Type B pancreatic cell (in vitro differentiated cells): Measurements from ENCODE around the gene PDE8A. TPM values are rescaled to one million over a fixed set of nuclear protein-coding genes. Genes with fewer than 3 reads are reported as not detected.

Experiments
- DNase-seq: peaks from one replicate; pipeline ENCODE4 v3.0.0; 2021; ENCODE audit warnings: mixed read lengths; ENCODE audit not compliant: unreplicated experiment; ENCODE audit errors: extremely low spot score
- H3K27ac Mint-ChIP-seq: 2 replicates; pipeline ENCODE4 v1.8.0; 2021; ENCODE audit warnings: mild to moderate bottlenecking, mixed read lengths
- H3K27me3 Mint-ChIP-seq: 2 replicates; pipeline ENCODE4 v1.8.0; 2021; ENCODE audit warnings: mixed read lengths
- H3K36me3 Mint-ChIP-seq: 2 replicates; pipeline ENCODE4 v1.8.0; 2021; ENCODE audit warnings: mixed read lengths
- H3K4me1 Mint-ChIP-seq: one replicate; pipeline ENCODE4 v1.8.0; 2021; ENCODE audit warnings: mixed read lengths; ENCODE audit not compliant: unreplicated experiment
- H3K4me3 Mint-ChIP-seq: 2 replicates; pipeline ENCODE4 v1.8.0; 2021; ENCODE audit warnings: mild to moderate bottlenecking, mixed read lengths
- H3K9me3 Mint-ChIP-seq: 2 replicates; pipeline ENCODE4 v1.8.0; 2021; ENCODE audit warnings: mixed read lengths
- total RNA-seq: library from RNA; stranded (reverse); gene quantifications from 2 replicates; pipeline ENCODE4 v1.2.1, GENCODE V29; 2021; ENCODE audit warnings: low replicate concordance
- TF ChIP-seq, protein P1 (sequence below): fragments of 200-600 bp; sonication (generic); conservative IDR thresholded peaks from 2 replicates; pipeline ENCODE4 v1.5.0; 2021; ENCODE audit warnings: antibody characterized with exemption, mild to moderate bottlenecking

Gene PDE8A
- total RNA-seq, 1 donor from 2014 or later = 22.8 TPM

DNA sequence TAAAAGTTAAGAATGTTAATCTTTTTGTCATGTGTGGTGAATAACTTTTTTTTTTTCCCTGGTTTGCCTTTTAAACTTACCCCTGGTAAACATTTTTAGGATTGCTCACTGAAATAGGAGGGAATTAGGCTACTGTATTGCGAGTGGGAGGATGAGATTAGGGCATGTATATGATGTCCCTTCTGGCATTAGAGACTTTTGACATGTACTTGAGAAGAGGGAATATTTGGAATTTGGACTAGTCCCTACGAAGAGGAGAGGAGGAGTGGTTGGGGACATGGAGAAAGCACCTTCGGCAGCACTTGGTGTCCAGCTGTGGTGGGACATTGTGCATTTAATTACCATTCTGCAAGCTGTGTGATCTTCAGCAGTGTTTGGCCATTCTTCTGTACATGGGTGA lies 25.0 kb downstream of the PDE8A start:
- H3K27me3 Mint-ChIP-seq = no peaks in the 10 kb centered on the region
- DNase-seq = no peak

DNA sequence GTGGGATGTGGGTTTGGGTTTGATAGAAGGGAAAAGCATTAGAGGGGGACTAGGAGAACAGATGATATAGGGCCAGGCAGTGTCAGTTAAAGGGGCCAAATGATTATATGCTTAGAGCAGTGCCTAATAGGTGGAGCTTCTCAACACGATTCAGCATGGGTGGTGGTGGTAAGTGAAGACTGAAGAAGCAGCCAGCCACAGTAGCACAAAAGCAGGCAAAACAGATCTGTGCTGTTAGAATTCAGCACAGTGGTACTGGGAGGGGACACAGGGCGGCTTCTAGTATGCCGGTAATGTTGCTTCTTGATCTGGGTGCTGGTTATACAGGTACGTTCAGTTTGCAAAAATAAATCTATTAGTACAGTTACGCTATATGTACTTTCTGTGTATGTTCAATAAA lies 25.5 kb downstream of the PDE8A start:
- TF ChIP-seq, protein P1, sequence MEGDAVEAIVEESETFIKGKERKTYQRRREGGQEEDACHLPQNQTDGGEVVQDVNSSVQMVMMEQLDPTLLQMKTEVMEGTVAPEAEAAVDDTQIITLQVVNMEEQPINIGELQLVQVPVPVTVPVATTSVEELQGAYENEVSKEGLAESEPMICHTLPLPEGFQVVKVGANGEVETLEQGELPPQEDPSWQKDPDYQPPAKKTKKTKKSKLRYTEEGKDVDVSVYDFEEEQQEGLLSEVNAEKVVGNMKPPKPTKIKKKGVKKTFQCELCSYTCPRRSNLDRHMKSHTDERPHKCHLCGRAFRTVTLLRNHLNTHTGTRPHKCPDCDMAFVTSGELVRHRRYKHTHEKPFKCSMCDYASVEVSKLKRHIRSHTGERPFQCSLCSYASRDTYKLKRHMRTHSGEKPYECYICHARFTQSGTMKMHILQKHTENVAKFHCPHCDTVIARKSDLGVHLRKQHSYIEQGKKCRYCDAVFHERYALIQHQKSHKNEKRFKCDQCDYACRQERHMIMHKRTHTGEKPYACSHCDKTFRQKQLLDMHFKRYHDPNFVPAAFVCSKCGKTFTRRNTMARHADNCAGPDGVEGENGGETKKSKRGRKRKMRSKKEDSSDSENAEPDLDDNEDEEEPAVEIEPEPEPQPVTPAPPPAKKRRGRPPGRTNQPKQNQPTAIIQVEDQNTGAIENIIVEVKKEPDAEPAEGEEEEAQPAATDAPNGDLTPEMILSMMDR = no peak
- H3K9me3 Mint-ChIP-seq = peaks cover 4% of the 10 kb centered on the region

More for the DNA sequence above, 25.0 kb downstream of the PDE8A start:
- Mint-ChIP-seq H3K27ac (peak overlapping the region; percentile 85), H3K9me3 (peaks cover 4% of the 10 kb centered on the region), H3K4me3 (peak overlapping the region; percentile 66), H3K36me3 (peaks cover 4% of the 10 kb centered on the region), H3K4me1 (peaks cover 39% of the 10 kb centered on the region)
- TF ChIP-seq, protein P1 = no peak

DNA sequence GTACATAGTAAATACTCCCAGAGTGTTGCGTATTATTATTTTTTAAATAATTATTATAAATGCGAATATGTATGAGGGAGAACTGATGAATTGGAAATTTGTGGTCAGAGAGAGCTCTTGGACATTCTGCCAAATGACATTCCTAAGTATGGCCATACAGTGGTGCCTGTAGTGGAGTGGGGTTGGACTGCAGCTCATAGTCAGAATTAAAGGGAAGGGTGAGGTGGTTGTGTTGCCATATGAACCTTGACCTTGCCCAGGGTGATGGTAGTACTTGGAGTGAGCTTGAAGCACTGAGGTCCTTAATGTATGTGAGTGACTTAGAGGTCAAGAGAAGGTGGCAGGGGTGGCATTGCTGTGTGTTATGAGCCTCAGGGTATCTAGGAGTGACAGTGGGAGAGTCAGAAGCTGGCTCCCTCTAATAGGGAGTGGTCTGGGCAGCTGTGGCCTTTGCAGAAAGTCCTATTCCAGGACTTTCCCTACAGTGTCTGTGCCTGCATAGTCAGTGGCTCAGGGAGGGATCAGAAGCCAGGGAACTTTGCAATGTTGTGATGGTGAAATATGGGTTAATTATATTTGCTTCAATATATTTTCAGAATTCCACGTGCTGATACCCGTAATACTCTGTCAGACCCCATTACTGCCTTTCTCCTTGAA lies 26.2 kb downstream of the PDE8A start:
- TF ChIP-seq, protein P1 = no peak
- Mint-ChIP-seq H3K27ac (peak overlapping the region; percentile 85), H3K4me3 (peak overlapping the region; percentile 33), H3K4me1 (peaks cover 39% of the 10 kb centered on the region), H3K36me3 (peaks cover 4% of the 10 kb centered on the region), H3K27me3 (no peaks in the 10 kb centered on the region), H3K9me3 (peaks cover 4% of the 10 kb centered on the region)
- DNase-seq = no peak

More for the DNA sequence above, 25.5 kb downstream of the PDE8A start:
- Mint-ChIP-seq H3K27ac (peak overlapping the region; percentile 85), H3K27me3 (no peaks in the 10 kb centered on the region), H3K36me3 (peaks cover 4% of the 10 kb centered on the region), H3K4me3 (peak overlapping the region; percentile 66), H3K4me1 (peaks cover 39% of the 10 kb centered on the region)
- DNase-seq = no peak

DNA sequence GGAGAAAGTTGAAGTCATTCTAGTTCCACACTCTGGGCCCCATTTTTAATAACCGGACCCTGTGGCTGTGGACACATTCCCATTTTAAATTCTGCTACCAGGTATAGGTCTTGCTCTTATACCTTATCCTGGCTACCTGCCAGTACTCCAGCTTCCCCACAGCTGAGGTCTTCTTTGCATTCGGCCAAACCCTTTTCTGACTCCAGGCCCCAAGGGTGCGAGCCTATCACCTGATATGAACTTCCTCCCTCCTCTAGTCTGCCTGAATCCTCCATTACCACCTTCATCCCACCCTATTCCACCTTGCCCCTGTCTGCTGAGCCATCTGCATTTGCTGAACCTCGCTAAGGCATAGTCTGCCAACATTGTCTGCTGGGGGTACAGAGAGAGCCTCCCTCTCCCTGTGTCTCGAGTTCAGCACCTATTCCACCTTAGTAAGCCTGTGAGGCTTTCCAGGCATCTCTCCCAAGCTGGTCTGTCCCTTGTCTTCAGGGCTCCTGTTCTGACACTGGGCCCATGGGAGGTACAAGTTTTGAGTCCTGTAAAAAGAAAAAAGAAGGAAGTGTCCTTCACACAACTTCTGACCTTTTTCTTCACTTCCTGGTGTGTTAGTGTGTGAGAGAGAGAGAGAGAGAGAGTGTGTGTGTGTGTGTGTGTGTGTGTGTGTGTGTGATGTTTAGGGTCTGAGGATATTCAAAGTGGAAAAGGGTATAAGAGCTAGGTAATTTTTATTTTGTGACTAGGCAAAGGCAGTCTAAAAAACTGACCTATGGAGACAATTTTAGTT lies 27.0 kb downstream of the PDE8A start:
- H3K9me3 Mint-ChIP-seq = peaks cover 4% of the 10 kb centered on the region
- peak overlapping the region; percentile 85 for H3K27ac Mint-ChIP-seq
- no peak for DNase-seq
- no peaks in the 10 kb centered on the region for H3K27me3 Mint-ChIP-seq
- H3K4me1 Mint-ChIP-seq = peaks cover 39% of the 10 kb centered on the region
- TF ChIP-seq, protein P1 = no peak
- peaks cover 4% of the 10 kb centered on the region for H3K36me3 Mint-ChIP-seq
- H3K4me3 Mint-ChIP-seq = peak overlapping the region; percentile 33

DNA sequence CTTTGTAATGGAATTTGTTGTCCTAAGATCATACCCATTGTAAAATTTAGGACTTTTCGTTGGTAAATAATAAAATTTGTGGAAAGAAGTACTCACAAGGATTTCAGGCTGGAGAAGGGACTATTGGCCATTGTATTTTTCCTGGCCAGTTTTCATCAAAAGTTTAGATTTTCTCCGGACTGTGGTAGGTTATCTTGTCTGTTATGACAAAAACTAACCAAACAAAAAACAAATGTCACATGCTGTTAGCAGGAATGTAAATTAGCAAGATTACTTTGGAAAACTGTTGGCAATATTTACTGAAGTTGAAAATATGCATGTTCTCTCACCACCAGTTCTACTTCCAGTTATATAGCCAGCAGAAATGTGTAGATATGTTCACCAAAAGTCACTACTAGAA lies 27.8 kb downstream of the PDE8A start:
- TF ChIP-seq, protein P1 = no peak
- peak overlapping the region; percentile 85 for H3K27ac Mint-ChIP-seq
- H3K9me3 Mint-ChIP-seq = peaks cover 4% of the 10 kb centered on the region
- peaks cover 39% of the 10 kb centered on the region for H3K4me1 Mint-ChIP-seq
- no peaks in the 10 kb centered on the region for H3K27me3 Mint-ChIP-seq
- H3K36me3 Mint-ChIP-seq = peaks cover 4% of the 10 kb centered on the region
- peak overlapping the region; percentile 13 for H3K4me3 Mint-ChIP-seq
- DNase-seq = no peak
